ENCODE measurements around the gene ACSS1. TPM values are rescaled to one million over a fixed set of nuclear protein-coding genes. Genes with fewer than 3 reads are reported as not detected.

The ACSS1 gene
- total RNA-seq, 1 donor: 3.5 TPM

- DNase-seq (ENCODE audit: low read depth): no peak
- no peak overlapping the region for H3K4me3 ChIP-seq (ENCODE audit: low read depth, low read length)
- no peak for TF ChIP-seq CTCF (IDR thresholded peaks at IDR 0.05; ENCODE audit: insufficient read depth, low read depth, low read length)
Measured at GRCh38 chr20:25046181-25046641, 11.7 kb downstream of the ACSS1 start.

DNA sequence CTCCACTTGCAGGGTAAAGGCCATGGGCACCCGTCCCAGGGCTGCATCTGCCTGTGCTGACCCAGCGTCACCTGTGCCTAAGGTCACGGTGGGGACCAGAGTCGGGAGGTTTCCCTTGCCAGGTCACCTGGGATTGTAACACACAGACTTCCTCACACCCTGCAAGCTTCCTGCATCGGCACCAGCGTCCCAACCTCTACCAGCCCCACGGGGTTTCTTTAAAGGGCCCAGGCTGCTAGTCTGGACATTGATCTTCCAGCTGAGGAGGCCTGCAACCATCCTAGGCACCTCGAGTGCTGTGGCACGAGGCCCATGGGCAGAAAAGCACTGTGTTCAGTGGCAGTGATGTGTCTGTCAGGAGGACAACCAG is 12.6 kb downstream of the ACSS1 start:
- no peak for TF ChIP-seq CTCF (IDR thresholded peaks at IDR 0.05; ENCODE audit: insufficient read depth, low read depth, low read length)
- H3K4me3 ChIP-seq (ENCODE audit: low read depth, low read length): no peak overlapping the region
- DNase-seq (ENCODE audit: low read depth): no peak

DNA sequence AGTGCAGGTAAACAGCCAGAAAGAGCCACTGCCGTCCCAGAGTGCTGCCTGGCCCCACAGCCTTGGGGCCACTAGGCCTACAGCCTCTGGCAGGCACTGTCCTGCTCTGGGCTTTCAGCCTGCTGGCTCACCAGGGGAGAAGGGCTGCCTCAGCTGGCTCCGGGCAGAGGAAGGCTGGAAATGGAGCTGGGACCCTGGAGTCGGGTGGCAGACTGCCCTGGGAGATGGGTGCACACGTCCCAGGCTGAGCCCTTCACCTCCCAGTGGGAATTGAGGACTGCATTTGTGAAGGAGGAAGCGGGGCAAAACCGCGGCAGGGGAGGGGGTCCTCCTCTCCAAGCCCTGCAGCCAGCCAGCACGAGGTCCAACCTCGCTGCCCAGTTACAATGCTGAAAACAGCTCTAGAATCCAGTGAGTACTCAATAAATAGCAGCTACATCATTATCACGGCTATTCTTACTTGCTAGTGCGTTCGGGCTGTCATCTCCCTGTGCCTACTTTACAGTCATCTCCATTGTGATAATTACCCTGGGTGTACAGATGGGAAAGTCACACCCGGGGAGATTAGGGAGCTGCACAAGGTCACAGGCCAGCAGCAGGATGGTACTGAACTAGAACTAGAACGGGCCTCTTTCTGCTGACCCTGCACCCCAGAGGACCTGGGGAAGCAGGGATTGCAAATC is 13.1 kb downstream of the ACSS1 start:
- DNase-seq (ENCODE audit: low read depth): no peak
- no peak overlapping the region for H3K4me3 ChIP-seq (ENCODE audit: low read depth, low read length)
- TF ChIP-seq CTCF (IDR thresholded peaks at IDR 0.05; ENCODE audit: insufficient read depth, low read depth, low read length): no peak

DNA sequence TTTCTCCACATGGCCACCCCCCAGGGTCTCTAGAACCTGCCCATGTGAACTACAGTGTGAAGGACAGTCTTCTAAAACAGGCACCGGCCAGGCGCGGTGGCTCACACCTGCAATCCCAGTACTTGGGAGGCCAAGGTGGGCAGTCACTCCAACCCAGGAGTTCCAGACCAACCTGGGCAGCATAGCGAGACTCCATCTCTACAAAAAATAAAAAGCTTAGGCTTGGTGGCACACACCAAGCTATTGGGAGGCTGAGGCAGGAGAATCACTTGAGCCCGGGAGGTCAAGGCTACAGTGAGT is 13.7 kb downstream of the ACSS1 start:
- no peak for DNase-seq (ENCODE audit: low read depth)
- no peak for TF ChIP-seq CTCF (IDR thresholded peaks at IDR 0.05; ENCODE audit: insufficient read depth, low read depth, low read length)
- no peak overlapping the region for H3K4me3 ChIP-seq (ENCODE audit: low read depth, low read length)

DNA sequence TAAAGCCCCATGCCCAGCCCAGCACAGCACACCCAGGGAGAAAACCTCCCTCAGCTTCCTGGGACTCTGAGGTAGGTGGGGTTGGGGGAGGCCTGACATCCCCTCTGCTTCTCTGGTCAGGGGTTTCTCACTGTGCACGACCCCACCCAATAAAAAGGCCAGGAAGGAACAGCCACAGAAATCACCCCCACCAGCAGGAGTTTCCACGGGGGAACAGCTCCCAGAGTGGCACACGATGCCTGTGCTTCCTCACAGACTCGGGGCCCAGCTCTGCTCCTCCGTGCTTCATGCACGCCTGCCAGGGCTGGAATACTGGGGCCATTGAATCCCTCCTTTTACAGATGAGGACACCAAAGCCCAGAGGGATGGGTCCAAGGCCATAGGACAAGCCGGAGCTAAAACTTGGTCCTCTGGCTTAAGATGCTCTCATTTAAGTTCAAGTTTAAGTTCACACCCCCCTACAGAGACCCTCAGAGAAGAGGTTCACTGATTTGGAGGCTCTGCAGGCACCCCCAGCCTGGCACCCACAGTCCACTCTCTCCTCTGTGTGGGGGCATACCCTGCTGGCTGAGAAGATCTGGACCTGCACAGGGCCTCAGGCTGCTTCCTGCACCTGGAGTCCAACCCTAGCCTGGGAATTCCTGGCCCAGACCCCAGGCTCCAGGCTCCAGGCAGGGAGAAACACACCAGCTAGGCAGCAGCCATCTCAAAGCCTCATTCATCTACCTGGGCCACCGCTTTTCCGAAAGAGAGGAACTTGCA is 14.3 kb downstream of the ACSS1 start:
- no peak for TF ChIP-seq CTCF (IDR thresholded peaks at IDR 0.05; ENCODE audit: insufficient read depth, low read depth, low read length)
- DNase-seq (ENCODE audit: low read depth): no peak
- no peak overlapping the region for H3K4me3 ChIP-seq (ENCODE audit: low read depth, low read length)

DNA sequence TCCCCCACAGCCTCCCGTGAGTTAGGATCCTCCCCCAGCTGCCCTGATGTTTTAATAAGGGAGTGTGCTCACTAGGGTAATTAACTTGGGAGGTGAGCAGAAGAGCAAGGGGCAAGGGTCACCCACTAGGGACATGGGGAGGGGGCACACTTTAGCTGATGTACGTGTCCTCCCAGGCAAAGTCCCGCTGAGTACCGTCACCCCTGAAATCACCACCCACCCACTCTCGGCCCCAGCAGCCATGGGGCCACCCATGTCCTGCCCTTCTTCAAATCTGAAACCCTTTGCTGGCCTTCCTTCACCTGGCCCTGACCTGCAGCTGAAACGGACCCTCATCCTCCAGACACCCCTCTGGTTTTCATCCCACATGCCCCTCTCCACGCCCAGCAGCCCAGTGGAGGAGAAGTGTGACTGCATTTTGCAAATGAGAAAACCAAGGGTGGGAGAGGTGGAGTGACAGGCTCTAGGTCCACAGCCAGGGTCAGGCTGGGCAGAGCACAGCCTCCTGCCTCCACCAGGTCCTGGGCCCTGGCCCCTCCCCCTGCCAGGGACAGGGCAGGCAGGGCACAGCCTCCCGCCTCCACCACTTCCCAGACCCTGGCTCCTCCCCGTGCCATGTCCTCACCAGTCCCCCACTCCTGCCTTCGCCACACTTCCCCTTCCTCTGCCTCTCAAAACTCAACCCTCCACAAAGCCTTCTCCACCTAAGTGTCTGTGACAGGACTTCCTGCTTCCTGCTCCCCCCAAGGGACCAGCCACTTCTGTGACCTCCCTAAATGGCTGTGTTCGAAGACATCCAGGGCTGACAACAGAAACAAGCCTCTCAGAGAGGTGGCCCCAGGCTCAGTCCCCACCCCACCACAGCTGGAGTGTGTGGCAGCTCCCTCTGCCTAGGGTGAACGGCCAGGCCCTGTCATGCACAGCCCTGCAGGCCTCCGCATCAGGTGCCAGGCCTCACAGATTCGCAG is 15.1 kb downstream of the ACSS1 start:
- TF ChIP-seq CTCF (IDR thresholded peaks at IDR 0.05; ENCODE audit: insufficient read depth, low read depth, low read length): no peak
- no peak overlapping the region for H3K4me3 ChIP-seq (ENCODE audit: low read depth, low read length)
- no peak for DNase-seq (ENCODE audit: low read depth)

Data from fibroblast of villous mesenchyme (primary cell).